Skeletal muscle satellite cell (primary cell): Measurements from ENCODE around the gene OTUD3.
"Not testable (repeated sequence)": the region's sequence is repeated elsewhere in the genome, so short reads cannot be mapped to it uniquely, and the experiment has no call there.

ENCODE experiments used
- H3K27me3 ChIP-seq: 2 replicates; pipeline ENCODE4 v1.7.0; 2013; ENCODE audit warnings: low read length; ENCODE audit not compliant: control insufficient read depth, insufficient read depth
- H3K36me3 ChIP-seq: 2 replicates; pipeline ENCODE4 v1.7.0; 2013; ENCODE audit warnings: mild to moderate bottlenecking, control low read depth, low read length; ENCODE audit not compliant: insufficient read depth
- H3K4me1 ChIP-seq: 2 replicates; pipeline ENCODE4 v1.7.0; 2013; ENCODE audit warnings: low read length; ENCODE audit not compliant: control insufficient read depth, insufficient read depth
- H3K4me2 ChIP-seq: 2 replicates; pipeline ENCODE4 v1.7.0; 2013; ENCODE audit warnings: mild to moderate bottlenecking, low read length
- H3K4me3 ChIP-seq: 2 replicates; pipeline ENCODE4 v1.7.0; 2013; ENCODE audit warnings: low read length
- H3K9ac ChIP-seq: 2 replicates; pipeline ENCODE4 v1.7.0; 2013; ENCODE audit warnings: mild to moderate bottlenecking, low read depth, low read length, moderate library complexity
- H3K9me3 ChIP-seq: replicated peaks from 2 replicates; pipeline ENCODE4 v1.7.0; 2013; ENCODE audit warnings: mild to moderate bottlenecking, control low read depth, low read length

The OTUD3 gene

GRCh38 chr1:19869929-19870328, 12.3 kb upstream of the OTUD3 start:
- Histone ChIP-seq H3K9me3 (no peaks in the 10 kb centered on the region), H3K9ac (no peak overlapping the region), H3K4me1 (peaks cover 19% of the 10 kb centered on the region), H3K36me3 (no peaks in the 10 kb centered on the region), H3K4me2 (no peak overlapping the region), H3K4me3 (no peak overlapping the region), H3K27me3 (peaks cover 3% of the 10 kb centered on the region)

- H3K36me3 ChIP-seq = no peaks in the 10 kb centered on the region
- no peak overlapping the region for H3K4me2 ChIP-seq
- H3K9ac ChIP-seq = no peak overlapping the region
- no peak overlapping the region for H3K4me3 ChIP-seq
- H3K9me3 ChIP-seq = no peaks in the 10 kb centered on the region
- peaks cover 8% of the 10 kb centered on the region for H3K4me1 ChIP-seq
- peaks cover 15% of the 10 kb centered on the region for H3K27me3 ChIP-seq
These were observed 10.0 kb upstream of the OTUD3 start for GRCh38 chr1:19872190-19872589.

- no peaks in the 10 kb centered on the region for H3K36me3 ChIP-seq
- no peak overlapping the region for H3K9ac ChIP-seq
- no peaks in the 10 kb centered on the region for H3K9me3 ChIP-seq
- H3K27me3 ChIP-seq = peaks cover 24% of the 10 kb centered on the region
- H3K4me1 ChIP-seq = peaks cover 4% of the 10 kb centered on the region
- H3K4me2 ChIP-seq = no peak overlapping the region
- H3K4me3 ChIP-seq = no peak overlapping the region
These were observed 4.9 kb upstream of the OTUD3 start for GRCh38 chr1:19877181-19877750.

GRCh38 chr1:19877821-19878636, 4.2 kb upstream of the OTUD3 start:
- Histone ChIP-seq H3K36me3 (no peaks in the 10 kb centered on the region), H3K4me2 (no peak overlapping the region), H3K4me1 (peaks cover 4% of the 10 kb centered on the region), H3K9ac (no peak overlapping the region), H3K4me3 (no peak overlapping the region), H3K27me3 (peaks cover 24% of the 10 kb centered on the region), H3K9me3 (no peaks in the 10 kb centered on the region)

GRCh38 chr1:19878637-19878985, 3.6 kb upstream of the OTUD3 start:
- no peak overlapping the region for H3K4me3 ChIP-seq
- H3K4me2 ChIP-seq = no peak overlapping the region
- no peaks in the 10 kb centered on the region for H3K9me3 ChIP-seq
- H3K9ac ChIP-seq = no peak overlapping the region
- H3K36me3 ChIP-seq = no peaks in the 10 kb centered on the region
- peaks cover 21% of the 10 kb centered on the region for H3K27me3 ChIP-seq
- H3K4me1 ChIP-seq = peaks cover 9% of the 10 kb centered on the region

GRCh38 chr1:19879227-19879626, 3.0 kb upstream of the OTUD3 start:
- Histone ChIP-seq H3K4me1 (peaks cover 15% of the 10 kb centered on the region), H3K27me3 (peaks cover 21% of the 10 kb centered on the region), H3K4me3 (no peak overlapping the region), H3K9me3 (no peaks in the 10 kb centered on the region), H3K4me2 (no peak overlapping the region), H3K9ac (no peak overlapping the region), H3K36me3 (no peaks in the 10 kb centered on the region)

GRCh38 chr1:19879661-19880060, 2.5 kb upstream of the OTUD3 start:
- no peaks in the 10 kb centered on the region for H3K36me3 ChIP-seq
- H3K4me3 ChIP-seq = no peak overlapping the region
- H3K9me3 ChIP-seq = no peaks in the 10 kb centered on the region
- peaks cover 17% of the 10 kb centered on the region for H3K4me1 ChIP-seq
- H3K9ac ChIP-seq = no peak overlapping the region
- no peak overlapping the region for H3K4me2 ChIP-seq
- peaks cover 21% of the 10 kb centered on the region for H3K27me3 ChIP-seq

GRCh38 chr1:19880841-19881240, 1.4 kb upstream of the OTUD3 start:
- Histone ChIP-seq H3K27me3 (peaks cover 19% of the 10 kb centered on the region), H3K4me1 (peaks cover 17% of the 10 kb centered on the region)
- H3K9ac ChIP-seq = not testable (repeated sequence)

GRCh38 chr1:19884312-19884711, 2.1 kb downstream of the OTUD3 start:
- Histone ChIP-seq H3K9ac (peak overlapping the region; percentile 86), H3K4me2 (peak overlapping the region; percentile 97), H3K9me3 (no peaks in the 10 kb centered on the region), H3K4me1 (peaks cover 17% of the 10 kb centered on the region), H3K4me3 (peak overlapping the region; percentile 84), H3K27me3 (no peaks in the 10 kb centered on the region), H3K36me3 (peaks cover 4% of the 10 kb centered on the region)

More at GRCh38 chr1:19880841-19881240, 1.4 kb upstream of the OTUD3 start:
- not testable (repeated sequence) for H3K4me3 ChIP-seq, H3K9me3 ChIP-seq, H3K36me3 ChIP-seq, H3K4me2 ChIP-seq

- H3K9me3 ChIP-seq = no peaks in the 10 kb centered on the region
- peaks cover 22% of the 10 kb centered on the region for H3K4me1 ChIP-seq
- H3K9ac ChIP-seq = no peak overlapping the region
- peaks cover 9% of the 10 kb centered on the region for H3K36me3 ChIP-seq
- no peak overlapping the region for H3K4me3 ChIP-seq
- no peaks in the 10 kb centered on the region for H3K27me3 ChIP-seq
- no peak overlapping the region for H3K4me2 ChIP-seq
These were observed 3.6 kb downstream of the OTUD3 start for GRCh38 chr1:19885821-19886220.

- Histone ChIP-seq H3K4me3 (no peak overlapping the region), H3K9me3 (no peaks in the 10 kb centered on the region), H3K36me3 (peaks cover 27% of the 10 kb centered on the region), H3K4me2 (no peak overlapping the region), H3K9ac (no peak overlapping the region), H3K27me3 (no peaks in the 10 kb centered on the region), H3K4me1 (peaks cover 18% of the 10 kb centered on the region)
These were observed 5.9 kb downstream of the OTUD3 start for GRCh38 chr1:19888112-19888511.

GRCh38 chr1:19889656-19890055, 7.5 kb downstream of the OTUD3 start:
- Histone ChIP-seq H3K4me3 (no peak overlapping the region), H3K27me3 (no peaks in the 10 kb centered on the region), H3K4me2 (no peak overlapping the region), H3K9ac (no peak overlapping the region), H3K36me3 (peaks cover 31% of the 10 kb centered on the region), H3K9me3 (no peaks in the 10 kb centered on the region), H3K4me1 (peaks cover 5% of the 10 kb centered on the region)
